H1 (cell line): Measurements from ENCODE around the gene HTD2. TPM values are rescaled to one million over a fixed set of nuclear protein-coding genes. Genes with fewer than 3 reads are reported as not detected.

ENCODE experiments used
- ASH2L ChIP-seq: fragments of 200-600, 300-600 bp; sonication (generic); IDR thresholded peaks from one replicate; pipeline ENCODE4 v1.7.1; 2017; ENCODE audit warnings: low read length
- CBX8 ChIP-seq: fragments of 300-800, 300-1000 bp; sonication (generic); IDR thresholded peaks from 2 replicates; pipeline ENCODE4 v1.7.1; 2016; ENCODE audit warnings: low read depth, low read length, borderline replicate concordance
- CHD2 ChIP-seq: IDR thresholded peaks from 2 replicates; pipeline ENCODE4 v1.6.1; 2012; ENCODE audit warnings: low read length, improper control_type of control experiment
- HDAC6 ChIP-seq: IDR thresholded peaks from one replicate; pipeline ENCODE4 v1.7.1; 2012; ENCODE audit warnings: low read depth, mild to moderate bottlenecking, inconsistent platforms, low read length, moderate library complexity
- RAD21 ChIP-seq, 2 experiments: IDR thresholded peaks in 1 of 2; conservative IDR thresholded peaks in 1 of 2; 2 replicates each; pipeline ENCODE4 v1.6.1; 2011; ENCODE audit warnings: low read depth in 2 of 2, low read length in 2 of 2, improper control_type of control experiment in 1 of 2, inconsistent platforms in 1 of 2, mild to moderate bottlenecking in 1 of 2, moderate library complexity in 1 of 2
- YY1 ChIP-seq: IDR thresholded peaks from 2 replicates; pipeline ENCODE4 v1.6.1; 2011; ENCODE audit warnings: low read depth, mild to moderate bottlenecking, low read length
- polyA plus RNA-seq, 7 experiments: library from polyadenylated mRNA; depleted of rRNA in 3 of 7; stranded (reverse) in 5 of 7; unstranded in 2 of 7; fragments of >200 nt in 5 of 7; fragments of 200-250 nt in 2 of 7; gene quantifications; 1 replicate in 5 of 7; 2 replicates in 1 of 7; 4 replicates in 1 of 7; pipeline versions ENCODE4 v1.2.1 to v1.2.3, GENCODE V29; 2011 to 2013; ENCODE audit warnings: missing spikeins in 2 of 7, mixed read lengths in 2 of 7
- total RNA-seq: library from RNA; stranded (reverse); fragmentation: NEBNext Ultra II Directional; extraction: Animal tissue kit (Norgen Biotek cat#: 25700); gene quantifications from 2 replicates; pipeline ENCODE4 v1.2.1, GENCODE V29; 2021
- TF ChIP-seq, protein P1 (sequence below): IDR thresholded peaks from 2 replicates; pipeline ENCODE4 v1.6.1; 2012; ENCODE audit warnings: low read length, inconsistent platforms

The HTD2 gene
- total and polyA plus RNA-seq, 2 of the 8 experiments (the other 6 are each of a cell fraction or from before 2014, with no cell fraction given), result 8.8 to 10.8 TPM

DNA sequence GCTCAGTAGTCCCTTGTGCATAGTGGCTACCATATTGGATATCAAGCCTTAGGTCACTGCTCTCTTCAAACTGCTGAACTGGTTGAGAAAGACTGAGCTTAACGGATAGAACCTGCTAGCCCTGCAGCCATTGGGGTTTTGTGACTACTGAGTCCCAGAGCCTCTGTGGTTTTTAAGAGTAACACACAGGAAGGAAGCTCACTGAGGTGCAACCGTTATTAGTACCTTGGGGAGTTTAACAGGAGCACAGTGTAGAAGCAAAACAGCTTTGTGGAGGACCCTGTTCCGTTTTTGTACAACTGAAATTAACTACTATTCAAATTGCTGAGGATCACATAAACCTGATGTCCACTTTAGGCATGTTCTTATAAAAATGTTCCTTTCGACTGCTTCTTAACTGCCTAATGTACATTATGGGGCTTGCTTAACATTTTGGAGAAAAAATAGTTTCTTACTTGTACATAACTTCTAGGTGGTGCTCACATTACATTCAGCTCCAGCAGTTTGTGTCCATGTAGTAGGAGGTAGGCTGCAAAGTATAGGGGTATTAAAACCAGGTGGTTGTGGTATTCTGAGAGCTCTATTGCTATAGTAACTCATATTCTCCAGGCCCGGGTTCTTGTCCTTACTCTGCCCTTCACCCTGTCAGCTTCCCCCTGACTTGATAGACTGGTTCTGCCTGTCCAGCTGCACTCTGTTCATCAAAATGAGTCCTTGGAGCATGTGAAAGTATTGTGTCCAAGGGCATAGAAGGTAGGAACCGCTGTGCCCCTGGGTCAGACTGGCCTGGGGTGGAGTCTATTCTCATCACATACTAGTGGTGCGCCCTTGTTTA is 43.7 kb downstream of the HTD2 start (continued):
- TF ChIP-seq CBX8 (no peak), ASH2L (no peak), YY1 (no peak), CHD2 (no peak), HDAC6 (no peak), RAD21 (IDR thresholded peaks at IDR 0.05 in 1 of 2, conservative IDR thresholded peaks at IDR 0.05 in 1 of 2; ENCODE audit: low read depth in 2 of 2, low read length in 2 of 2) (no peak)
- TF ChIP-seq, protein P1, sequence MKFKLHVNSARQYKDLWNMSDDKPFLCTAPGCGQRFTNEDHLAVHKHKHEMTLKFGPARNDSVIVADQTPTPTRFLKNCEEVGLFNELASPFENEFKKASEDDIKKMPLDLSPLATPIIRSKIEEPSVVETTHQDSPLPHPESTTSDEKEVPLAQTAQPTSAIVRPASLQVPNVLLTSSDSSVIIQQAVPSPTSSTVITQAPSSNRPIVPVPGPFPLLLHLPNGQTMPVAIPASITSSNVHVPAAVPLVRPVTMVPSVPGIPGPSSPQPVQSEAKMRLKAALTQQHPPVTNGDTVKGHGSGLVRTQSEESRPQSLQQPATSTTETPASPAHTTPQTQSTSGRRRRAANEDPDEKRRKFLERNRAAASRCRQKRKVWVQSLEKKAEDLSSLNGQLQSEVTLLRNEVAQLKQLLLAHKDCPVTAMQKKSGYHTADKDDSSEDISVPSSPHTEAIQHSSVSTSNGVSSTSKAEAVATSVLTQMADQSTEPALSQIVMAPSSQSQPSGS, result no peak
- TF ChIP-seq, all 59 proteins: peak for 0
